KMS-11 (cell line): ENCODE data around the gene TRDN.
"Not testable (repeated sequence)": the region's sequence is repeated elsewhere in the genome, so short reads cannot be mapped to it uniquely, and the experiment has no call there.

Experiments used
- H2AFZ ChIP-seq: fragments of 200-600 bp; sonication (generic); 2 replicates; pipeline ENCODE4 v1.6.1; 2016; ENCODE audit warnings: antibody characterized with exemption, mixed run types, low read depth
- H3K27ac ChIP-seq: fragments of 200-600 bp; sonication (generic); 2 replicates; pipeline ENCODE4 v1.6.1; 2016; ENCODE audit warnings: mild to moderate bottlenecking, mixed run types
- H3K27me3 ChIP-seq: fragments of 200-600 bp; sonication (generic); 2 replicates; pipeline ENCODE4 v1.6.1; 2017; ENCODE audit warnings: mild to moderate bottlenecking, low read depth, mixed run types, moderate library complexity; ENCODE audit not compliant: insufficient read depth
- H3K36me3 ChIP-seq: fragments of 200-600 bp; sonication (generic); 2 replicates; pipeline ENCODE4 v1.6.1; 2017; ENCODE audit warnings: mild to moderate bottlenecking, mixed run types; ENCODE audit not compliant: insufficient read depth
- H3K4me1 ChIP-seq: fragments of 200-600 bp; sonication (generic); 2 replicates; pipeline ENCODE4 v1.6.1; 2016; ENCODE audit warnings: mild to moderate bottlenecking, low read depth, mixed run types; ENCODE audit not compliant: poor library complexity, severe bottlenecking
- H3K4me2 ChIP-seq: fragments of 200-600 bp; sonication (generic); 2 replicates; pipeline ENCODE4 v1.7.0; 2016; ENCODE audit warnings: mild to moderate bottlenecking, mixed run types
- H3K4me3 ChIP-seq: fragments of 200-600 bp; sonication (generic); IDR thresholded peaks from 2 replicates; pipeline ENCODE4 v1.6.1; 2017; ENCODE audit warnings: low read depth, low read length, mixed read lengths; ENCODE audit not compliant: insufficient read depth
- H3K79me2 ChIP-seq: fragments of 200-600 bp; sonication (generic); 2 replicates; pipeline ENCODE4 v1.6.1; 2016; ENCODE audit warnings: low read depth, mixed run types; ENCODE audit not compliant: insufficient read depth
- H3K9ac ChIP-seq: fragments of 200-600 bp; sonication (generic); 2 replicates; pipeline ENCODE4 v1.6.1; 2016; ENCODE audit warnings: mild to moderate bottlenecking, mixed run types
- H4K20me1 ChIP-seq: fragments of 200-600 bp; sonication (generic); 2 replicates; pipeline ENCODE4 v1.6.1; 2016; ENCODE audit warnings: mild to moderate bottlenecking, mixed run types; ENCODE audit not compliant: insufficient read depth
- TF ChIP-seq, protein P1 (sequence below): fragments of 200-600 bp; sonication (generic); conservative IDR thresholded peaks from 2 replicates; pipeline ENCODE4 v1.6.1; 2017; ENCODE audit warnings: low read depth, mild to moderate bottlenecking, antibody characterized with exemption, low read length, moderate library complexity, mixed read lengths

Gene TRDN

DNA sequence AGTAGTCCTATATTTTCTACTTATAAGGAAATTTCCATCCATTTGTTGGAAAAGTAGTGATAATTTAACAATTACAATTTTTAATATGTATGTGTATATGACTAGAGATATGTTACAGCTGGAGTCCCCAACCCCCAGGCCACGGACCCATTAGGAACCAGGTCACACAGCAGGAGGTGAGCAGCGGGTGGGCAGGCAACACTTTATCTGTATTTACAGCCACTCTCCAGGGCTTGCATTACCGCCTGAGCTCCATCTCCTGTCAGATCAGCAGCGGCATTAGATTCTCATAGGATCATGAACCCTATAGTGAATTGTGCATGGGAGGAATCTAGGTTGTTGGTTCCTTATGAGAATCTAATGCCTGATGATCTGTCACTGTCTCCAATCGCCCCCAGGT lies 46.8 kb downstream of the TRDN start:
- no peaks in the 10 kb centered on the region for H4K20me1 ChIP-seq
- no peak overlapping the region for H3K9ac ChIP-seq
- no peak overlapping the region for H3K27ac ChIP-seq
- H3K4me1 ChIP-seq: no peaks in the 10 kb centered on the region
- H3K79me2 ChIP-seq: no peaks in the 10 kb centered on the region
- TF ChIP-seq, protein P1, sequence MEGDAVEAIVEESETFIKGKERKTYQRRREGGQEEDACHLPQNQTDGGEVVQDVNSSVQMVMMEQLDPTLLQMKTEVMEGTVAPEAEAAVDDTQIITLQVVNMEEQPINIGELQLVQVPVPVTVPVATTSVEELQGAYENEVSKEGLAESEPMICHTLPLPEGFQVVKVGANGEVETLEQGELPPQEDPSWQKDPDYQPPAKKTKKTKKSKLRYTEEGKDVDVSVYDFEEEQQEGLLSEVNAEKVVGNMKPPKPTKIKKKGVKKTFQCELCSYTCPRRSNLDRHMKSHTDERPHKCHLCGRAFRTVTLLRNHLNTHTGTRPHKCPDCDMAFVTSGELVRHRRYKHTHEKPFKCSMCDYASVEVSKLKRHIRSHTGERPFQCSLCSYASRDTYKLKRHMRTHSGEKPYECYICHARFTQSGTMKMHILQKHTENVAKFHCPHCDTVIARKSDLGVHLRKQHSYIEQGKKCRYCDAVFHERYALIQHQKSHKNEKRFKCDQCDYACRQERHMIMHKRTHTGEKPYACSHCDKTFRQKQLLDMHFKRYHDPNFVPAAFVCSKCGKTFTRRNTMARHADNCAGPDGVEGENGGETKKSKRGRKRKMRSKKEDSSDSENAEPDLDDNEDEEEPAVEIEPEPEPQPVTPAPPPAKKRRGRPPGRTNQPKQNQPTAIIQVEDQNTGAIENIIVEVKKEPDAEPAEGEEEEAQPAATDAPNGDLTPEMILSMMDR: no peak
- H2AFZ ChIP-seq: no peak overlapping the region
- H3K4me3 ChIP-seq: no peak overlapping the region
- no peaks in the 10 kb centered on the region for H3K36me3 ChIP-seq
- H3K4me2 ChIP-seq: no peak overlapping the region
- H3K27me3 ChIP-seq: no peaks in the 10 kb centered on the region

DNA sequence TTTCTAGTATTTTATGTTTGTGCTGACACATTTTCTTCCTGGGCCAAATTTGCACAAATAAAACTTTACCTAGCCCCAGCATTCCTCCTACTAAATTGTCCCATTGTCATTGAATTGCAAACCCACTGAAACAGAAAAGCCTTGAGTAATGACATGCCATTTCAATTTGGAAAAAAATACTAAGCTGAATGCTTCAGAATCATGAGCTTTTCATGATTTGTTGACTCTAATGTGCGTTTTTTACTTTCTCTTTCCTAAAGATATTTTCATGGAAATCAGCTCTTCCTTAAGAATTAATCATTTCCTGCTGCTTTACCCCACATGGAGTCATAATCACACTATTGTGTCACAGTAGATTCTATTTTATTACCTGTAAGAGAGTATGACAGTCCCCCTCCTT lies 47.4 kb downstream of the TRDN start:
- Histone ChIP-seq H4K20me1 (no peaks in the 10 kb centered on the region), H3K4me1 (no peaks in the 10 kb centered on the region), H3K79me2 (no peaks in the 10 kb centered on the region), H3K27ac (no peak overlapping the region), H3K4me3 (no peak overlapping the region), H3K36me3 (no peaks in the 10 kb centered on the region), H2AFZ (no peak overlapping the region), H3K27me3 (no peaks in the 10 kb centered on the region), H3K9ac (no peak overlapping the region), H3K4me2 (no peak overlapping the region)
- TF ChIP-seq, protein P1: no peak

DNA sequence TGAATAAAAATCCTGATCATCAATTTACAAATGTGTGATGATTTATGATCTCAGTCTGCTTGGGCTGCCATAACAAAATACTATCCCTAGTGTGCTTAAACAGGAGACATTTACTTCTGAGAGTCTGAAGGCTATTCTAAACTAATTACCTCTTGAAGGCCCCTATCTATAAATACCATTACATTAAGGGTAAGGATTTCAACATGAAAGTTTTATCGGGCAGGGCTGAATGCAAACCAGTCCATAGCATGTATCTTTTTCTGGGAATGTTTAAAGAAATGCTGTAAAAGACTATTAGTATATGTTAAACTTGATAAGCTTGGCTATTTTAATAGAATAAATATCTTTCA lies 48.2 kb downstream of the TRDN start:
- Histone ChIP-seq H3K4me1 (no peaks in the 10 kb centered on the region), H3K4me2 (no peak overlapping the region), H3K79me2 (no peaks in the 10 kb centered on the region), H4K20me1 (no peaks in the 10 kb centered on the region), H2AFZ (no peak overlapping the region), H3K36me3 (no peaks in the 10 kb centered on the region), H3K27ac (no peak overlapping the region), H3K9ac (no peak overlapping the region), H3K4me3 (no peak overlapping the region), H3K27me3 (no peaks in the 10 kb centered on the region)
- TF ChIP-seq, protein P1: no peak

DNA sequence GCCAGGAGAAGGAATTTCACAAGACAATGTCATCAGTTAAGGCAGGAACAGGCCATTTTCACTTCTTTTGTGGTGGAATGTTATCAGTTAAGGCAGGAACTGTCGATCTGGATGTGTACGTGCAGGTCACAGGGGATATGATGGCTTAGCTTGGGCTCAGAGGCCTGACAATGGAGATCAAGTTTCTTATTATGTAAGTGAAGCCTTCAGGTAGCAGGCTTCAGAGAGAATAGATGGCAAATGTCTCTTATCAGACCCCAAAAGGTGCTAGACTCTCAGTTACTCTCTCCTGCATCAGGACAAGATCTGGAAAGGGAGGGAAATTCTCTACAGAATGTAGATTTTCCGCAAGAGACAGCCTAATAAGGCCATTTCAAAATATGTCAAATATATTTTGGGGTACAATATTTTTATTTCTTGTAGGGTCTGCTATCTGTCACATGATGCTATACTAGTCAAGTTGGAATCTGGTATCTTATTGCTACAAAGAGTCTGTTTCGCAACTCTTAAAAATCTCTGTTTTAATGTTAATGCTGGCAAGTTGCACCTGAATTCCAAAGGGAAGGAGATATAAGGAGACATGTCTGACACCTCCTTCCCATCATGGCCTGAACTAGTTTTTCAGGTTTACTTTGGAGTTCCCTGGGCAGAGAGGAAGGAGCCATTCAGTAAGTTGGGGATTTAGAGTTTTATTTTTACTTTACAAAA lies 48.8 kb downstream of the TRDN start:
- Histone ChIP-seq H3K4me3 (no peak overlapping the region), H3K27ac (no peak overlapping the region), H4K20me1 (no peaks in the 10 kb centered on the region), H3K4me2 (no peak overlapping the region), H3K27me3 (no peaks in the 10 kb centered on the region), H2AFZ (no peak overlapping the region), H3K36me3 (no peaks in the 10 kb centered on the region), H3K4me1 (no peaks in the 10 kb centered on the region), H3K9ac (no peak overlapping the region), H3K79me2 (no peaks in the 10 kb centered on the region)
- TF ChIP-seq, protein P1: no peak

DNA sequence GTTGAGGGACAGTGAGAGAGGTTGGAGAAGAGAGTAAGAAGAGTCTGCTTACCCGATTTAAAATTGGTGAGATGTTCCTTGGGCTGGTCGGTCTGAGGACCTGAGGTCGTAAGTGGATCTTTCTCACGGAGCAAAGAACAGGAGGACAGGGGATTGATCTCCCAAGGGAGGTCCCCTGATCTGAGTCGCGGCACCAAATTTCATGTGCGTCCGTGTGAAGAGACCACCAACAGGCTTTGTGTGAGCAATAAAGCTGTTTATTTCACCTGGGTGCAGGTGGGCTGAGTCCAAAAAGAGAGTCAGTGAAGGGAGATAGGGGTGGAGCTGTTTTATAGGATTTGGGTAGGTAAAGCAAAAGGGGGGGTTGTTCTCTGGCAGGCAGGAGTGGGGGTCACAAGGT lies 49.3 kb downstream of the TRDN start:
- H3K79me2 ChIP-seq, H2AFZ ChIP-seq, H3K4me2 ChIP-seq, H3K4me3 ChIP-seq, H3K4me1 ChIP-seq, H3K27me3 ChIP-seq, H3K27ac ChIP-seq, H4K20me1 ChIP-seq, H3K9ac ChIP-seq, H3K36me3 ChIP-seq: not testable (repeated sequence)
